Transverse colon (tissue), 4 donors: ENCODE measurements around the gene POC1A. TPM values are rescaled to one million over a fixed set of nuclear protein-coding genes. Genes with fewer than 3 reads are reported as not detected.

Experiments used
- DNase-seq: peaks from one replicate; pipeline ENCODE4 v3.0.0-alpha.2; 2019
- H3K27ac ChIP-seq, 4 donors: fragments of 200-600 bp; sonication (generic); 2 replicates each; pipeline ENCODE4 v1.5.1; 2016 to 2018; ENCODE audit warnings: inconsistent platforms in 4 of 4
- H3K27me3 ChIP-seq: fragments of 200-600 bp; sonication (generic); 2 replicates; pipeline ENCODE4 v1.5.1; 2017; ENCODE audit warnings: inconsistent platforms
- H3K36me3 ChIP-seq, 4 donors: fragments of 200-600 bp; sonication (generic); 2 replicates each; pipeline ENCODE4 v1.5.1; 2017 to 2019; ENCODE audit warnings: inconsistent platforms in 4 of 4
- H3K4me1 ChIP-seq, 4 donors: fragments of 200-600 bp; sonication (generic); 2 replicates each; pipeline ENCODE4 v1.5.1; 2017 to 2020; ENCODE audit warnings: inconsistent platforms in 4 of 4
- H3K4me3 ChIP-seq, 4 donors: fragments of 200-600 bp; sonication (generic); 1 replicate in 1 of 4; 2 replicates in 3 of 4; pipeline versions ENCODE4 v1.5.1 to v1.6.1; 2017 to 2019; ENCODE audit warnings: inconsistent platforms in 4 of 4
- H3K9me3 ChIP-seq, 2 donors: fragments of 200-600 bp; sonication (generic); 2 replicates each; pipeline ENCODE4 v1.5.1; 2017 to 2019; ENCODE audit warnings: inconsistent platforms in 2 of 2
- EP300 ChIP-seq: sonication (generic); formaldehyde crosslinking; IDR thresholded peaks from one replicate; pipeline ENCODE4 v1.6.1; 2017; ENCODE audit warnings: antibody characterized with exemption, low read depth
- POLR2A ChIP-seq: fragments of 450-650 bp; IDR thresholded peaks from one replicate; pipeline ENCODE4 v1.6.1; 2016; ENCODE audit warnings: antibody characterized with exemption, mild to moderate bottlenecking, moderate library complexity
- POLR2AphosphoS5 ChIP-seq, 3 donors: sonication (generic); formaldehyde crosslinking; IDR thresholded peaks; one replicate each; pipeline ENCODE4 v1.6.1; 2016; ENCODE audit warnings: antibody characterized with exemption in 3 of 3
- WGBS, 2 donors: methylation state at CpG; one replicate each; pipeline ENCODE4 v1.1.5; 2018; ENCODE audit warnings: low coverage in 1 of 2; 5-methylcytosine and 5-hydroxymethylcytosine counted together
- in situ Hi-C, 4 donors: fragments of 200-750 bp; cut with MboI; loops; one replicate each; pipeline versions ENCODE4 v1.15.0 to v1.15.1; 2017; ENCODE audit warnings: low sequenced_read_pairs in 3 of 4, low pct_ligation_motif_present in 1 of 4, low pct_unique_long_range_greater_than_20kb in 1 of 4
- intact Hi-C: fragments of 100-400 bp; cut with DNase I; formaldehyde crosslinking; loops from one replicate; pipeline ENCODE4 v1.15.1; 2023; ENCODE audit warnings: low total_unique reads
- total RNA-seq, 4 donors: library from RNA; depleted of rRNA; stranded (reverse); fragments of >200 nt; gene quantifications; one replicate each; pipeline ENCODE4 v1.1.0, GENCODE V29; 2016
- TF ChIP-seq, protein P1 (sequence below), 5 experiments: fragments of 200-600 bp in 3 of 5; fragments of 450-650 bp in 2 of 5; sonication (generic) in 3 of 5; IDR thresholded peaks; 1 replicate in 2 of 5; 2 replicates in 3 of 5; pipeline ENCODE4 v1.5.1; 2016 to 2017; ENCODE audit warnings: antibody characterized with exemption in 5 of 5, inconsistent platforms in 3 of 5, mild to moderate bottlenecking in 2 of 5, moderate library complexity in 1 of 5

The POC1A gene
- total RNA-seq, 4 donors from 2014 or later, result 0.80 to 3.1 (median 2.2) TPM; not detected in 1

- intact Hi-C loops (no loop called here), in situ Hi-C loops (no loop called here)
- peaks cover 0 to 12% (median 4%) of the 10 kb centered on the region in 4 donors for H3K4me1 ChIP-seq
- TF ChIP-seq, protein P1, sequence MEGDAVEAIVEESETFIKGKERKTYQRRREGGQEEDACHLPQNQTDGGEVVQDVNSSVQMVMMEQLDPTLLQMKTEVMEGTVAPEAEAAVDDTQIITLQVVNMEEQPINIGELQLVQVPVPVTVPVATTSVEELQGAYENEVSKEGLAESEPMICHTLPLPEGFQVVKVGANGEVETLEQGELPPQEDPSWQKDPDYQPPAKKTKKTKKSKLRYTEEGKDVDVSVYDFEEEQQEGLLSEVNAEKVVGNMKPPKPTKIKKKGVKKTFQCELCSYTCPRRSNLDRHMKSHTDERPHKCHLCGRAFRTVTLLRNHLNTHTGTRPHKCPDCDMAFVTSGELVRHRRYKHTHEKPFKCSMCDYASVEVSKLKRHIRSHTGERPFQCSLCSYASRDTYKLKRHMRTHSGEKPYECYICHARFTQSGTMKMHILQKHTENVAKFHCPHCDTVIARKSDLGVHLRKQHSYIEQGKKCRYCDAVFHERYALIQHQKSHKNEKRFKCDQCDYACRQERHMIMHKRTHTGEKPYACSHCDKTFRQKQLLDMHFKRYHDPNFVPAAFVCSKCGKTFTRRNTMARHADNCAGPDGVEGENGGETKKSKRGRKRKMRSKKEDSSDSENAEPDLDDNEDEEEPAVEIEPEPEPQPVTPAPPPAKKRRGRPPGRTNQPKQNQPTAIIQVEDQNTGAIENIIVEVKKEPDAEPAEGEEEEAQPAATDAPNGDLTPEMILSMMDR (IDR thresholded peaks at IDR 0.05), result no peak
- no peak for TF ChIP-seq EP300
- no peak for TF ChIP-seq POLR2A
- no peak for TF ChIP-seq POLR2AphosphoS5 (IDR thresholded peaks at IDR 0.05)
- 87% methylated on average over 4 of the region's 4 CpGs; no CpG with 5 or more reads in 1 of the 2 donors for WGBS, 2 donors
- no peak overlapping the region for H3K4me3 ChIP-seq
- H3K9me3 ChIP-seq, result no peaks in the 10 kb centered on the region
- DNase-seq, result no peak
- H3K27ac ChIP-seq, result peak overlapping the region in 3 of 4 donors; percentile 21 to 54 (median 38)
- no peaks in the 10 kb centered on the region for H3K27me3 ChIP-seq
- no peaks in the 10 kb centered on the region for H3K36me3 ChIP-seq
These were observed 64.5 kb downstream of the POC1A start for GRCh38 chr3:52089691-52090090.

DNA sequence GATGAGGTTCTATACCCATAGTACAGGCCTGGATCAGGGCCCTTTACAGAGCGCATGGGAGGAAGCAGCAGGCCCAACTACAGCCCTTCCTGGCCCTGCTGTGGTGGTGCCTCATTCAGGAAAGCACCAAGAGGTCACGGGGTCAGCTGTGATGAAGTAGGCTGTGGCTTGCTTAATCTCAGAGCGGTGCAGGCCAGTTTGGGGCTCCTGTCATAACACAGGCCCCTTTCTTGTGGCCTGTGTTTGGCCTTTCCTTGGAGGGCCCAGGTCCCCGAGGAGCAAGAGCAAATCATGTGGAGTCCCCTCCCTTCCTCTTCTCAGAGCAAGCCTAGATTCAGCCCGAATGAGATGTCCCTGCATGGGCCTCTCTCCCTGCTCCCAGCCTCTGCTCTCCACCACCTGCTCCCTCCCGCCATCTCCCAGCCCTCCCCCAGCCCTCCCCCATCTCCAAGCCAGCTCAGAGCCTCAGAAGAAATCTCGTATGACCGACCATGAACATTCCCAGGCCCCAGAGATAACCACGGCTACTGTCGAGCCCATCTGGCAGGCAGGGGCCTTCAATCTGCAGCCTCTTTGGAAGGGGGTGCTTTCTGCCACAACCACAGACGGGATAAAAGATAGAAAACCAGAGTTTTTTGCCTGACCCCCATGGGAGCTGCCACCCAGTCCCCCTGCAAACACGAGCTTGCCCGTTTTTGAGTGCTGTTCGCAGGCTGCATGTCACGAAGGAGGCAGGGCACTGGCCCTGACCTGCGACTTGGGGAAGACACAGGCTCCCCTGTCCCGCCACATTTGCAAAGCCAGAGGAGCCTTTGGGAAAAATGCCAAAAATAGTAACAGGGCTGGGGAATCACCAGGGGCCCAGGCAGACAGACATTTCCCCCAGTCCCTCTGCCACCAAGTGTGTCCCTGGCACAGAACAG lies 65.5 kb downstream of the POC1A start:
- intact Hi-C loops, result no loop called here
- in situ Hi-C loops, result no loop called here
- WGBS, 2 donors, result 60 to 87% methylated on average over 1 to 17 of the region's 17 CpGs
- no peak for DNase-seq
- Histone ChIP-seq H3K4me1 (peaks cover 0 to 12% (median 4%) of the 10 kb centered on the region in 4 donors), H3K27ac (no peak overlapping the region), H3K27me3 (no peaks in the 10 kb centered on the region), H3K9me3 (no peaks in the 10 kb centered on the region), H3K4me3 (no peak overlapping the region), H3K36me3 (no peaks in the 10 kb centered on the region)
- TF ChIP-seq EP300 (no peak), POLR2A (no peak), POLR2AphosphoS5 (IDR thresholded peaks at IDR 0.05) (no peak)
- TF ChIP-seq, protein P1 (IDR thresholded peaks at IDR 0.05), result no peak

GRCh38 chr3:52087731-52088130 lies 66.5 kb downstream of the POC1A start:
- in situ Hi-C loops, result no loop called here
- no peaks in the 10 kb centered on the region for H3K27me3 ChIP-seq
- TF ChIP-seq POLR2AphosphoS5 (IDR thresholded peaks at IDR 0.05), result no peak
- TF ChIP-seq EP300, result no peak
- TF ChIP-seq, protein P1 (IDR thresholded peaks at IDR 0.05), result no peak
- no peak for TF ChIP-seq POLR2A
- H3K27ac ChIP-seq, result no peak overlapping the region
- 97 to 100% methylated on average over 1 to 3 of the region's 3 CpGs for WGBS, 2 donors
- H3K4me1 ChIP-seq, result peaks cover 0 to 12% (median 4%) of the 10 kb centered on the region in 4 donors
- intact Hi-C loops, result no loop called here
- no peaks in the 10 kb centered on the region for H3K36me3 ChIP-seq
- no peaks in the 10 kb centered on the region for H3K9me3 ChIP-seq
- DNase-seq, result no peak
- no peak overlapping the region for H3K4me3 ChIP-seq

- DNase-seq, result no peak
These were observed 67.1 kb downstream of the POC1A start for GRCh38 chr3:52086976-52087663.

More at GRCh38 chr3:52086976-52087663, 67.1 kb downstream of the POC1A start:
- 87 to 95% methylated on average over 5 to 8 of the region's 8 CpGs for WGBS, 2 donors
- Histone ChIP-seq H3K27me3 (no peaks in the 10 kb centered on the region), H3K27ac (no peak overlapping the region), H3K4me1 (peaks cover 0 to 12% (median 4%) of the 10 kb centered on the region in 4 donors), H3K4me3 (no peak overlapping the region), H3K9me3 (no peaks in the 10 kb centered on the region), H3K36me3 (no peaks in the 10 kb centered on the region)
- TF ChIP-seq POLR2A (no peak), POLR2AphosphoS5 (IDR thresholded peaks at IDR 0.05) (no peak)
- in situ Hi-C loops (no loop called here), intact Hi-C loops (no loop called here)
